BLaER1 (cell line): Measurements from ENCODE around the gene LHFPL6.

ENCODE experiments used
- H3K27ac ChIP-seq: shearing (Covaris generic); formaldehyde crosslinking; 2 replicates; pipeline ENCODE4 v1.8.1; 2022
- H3K27me3 ChIP-seq: shearing (Covaris generic); formaldehyde crosslinking; 2 replicates; pipeline ENCODE4 v1.8.1; 2022
- H3K36me3 ChIP-seq: shearing (Covaris generic); formaldehyde crosslinking; 2 replicates; pipeline ENCODE4 v1.8.1; 2022
- H3K4me1 ChIP-seq: shearing (Covaris generic); formaldehyde crosslinking; 2 replicates; pipeline ENCODE4 v1.8.1; 2022
- H3K4me2 ChIP-seq: shearing (Covaris generic); formaldehyde crosslinking; 2 replicates; pipeline ENCODE4 v1.8.1; 2022
- H3K4me3 ChIP-seq: shearing (Covaris generic); formaldehyde crosslinking; 2 replicates; pipeline ENCODE4 v1.8.1; 2022
- H3K9ac ChIP-seq: shearing (Covaris generic); formaldehyde crosslinking; 2 replicates; pipeline ENCODE4 v1.8.1; 2022
- H3K9me3 ChIP-seq: shearing (Covaris generic); formaldehyde crosslinking; 2 replicates; pipeline ENCODE4 v1.8.1; 2022
- H4K20me1 ChIP-seq: shearing (Covaris generic); formaldehyde crosslinking; 2 replicates; pipeline ENCODE4 v1.8.1; 2022
- Cebpa-rat ChIP-seq: shearing (Covaris generic); IDR thresholded peaks from 2 replicates; pipeline ENCODE4 v1.8.1; 2022

LHFPL6 gene

DNA sequence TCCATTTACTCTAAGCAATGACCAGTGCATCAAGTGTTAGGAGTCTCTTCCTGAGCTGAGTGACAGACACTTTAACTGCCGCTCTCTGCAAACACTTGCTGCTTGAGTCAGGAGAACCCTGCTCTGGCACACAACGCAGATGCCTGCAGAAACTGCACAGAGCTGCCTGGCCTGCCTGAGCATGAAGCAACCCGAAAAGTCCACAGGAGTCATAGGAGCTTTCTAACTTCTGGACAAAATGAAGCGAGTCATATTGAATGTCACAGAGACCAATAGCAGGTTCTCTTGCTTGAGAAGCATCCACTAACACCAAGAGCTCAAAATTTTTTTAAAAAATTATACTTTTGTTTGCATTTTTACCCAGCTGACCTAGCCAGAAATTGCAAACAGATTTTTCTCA lies 232.4 kb downstream of the LHFPL6 start:
- Histone ChIP-seq H3K27me3 (no peaks in the 10 kb centered on the region), H3K4me3 (no peak overlapping the region), H3K9me3 (no peaks in the 10 kb centered on the region), H3K9ac (no peak overlapping the region), H4K20me1 (no peaks in the 10 kb centered on the region), H3K4me2 (no peak overlapping the region), H3K4me1 (no peaks in the 10 kb centered on the region), H3K27ac (no peak overlapping the region), H3K36me3 (no peaks in the 10 kb centered on the region)
- TF ChIP-seq Cebpa-rat, result no peak

GRCh38 chr13:39370048-39370447 lies 232.9 kb downstream of the LHFPL6 start:
- Histone ChIP-seq H3K4me2 (no peak overlapping the region), H3K27me3 (no peaks in the 10 kb centered on the region), H3K4me3 (no peak overlapping the region), H3K36me3 (no peaks in the 10 kb centered on the region), H3K9me3 (no peaks in the 10 kb centered on the region), H3K27ac (no peak overlapping the region), H4K20me1 (no peaks in the 10 kb centered on the region), H3K4me1 (no peaks in the 10 kb centered on the region), H3K9ac (no peak overlapping the region)
- TF ChIP-seq Cebpa-rat, result no peak

- H3K36me3 ChIP-seq, result no peaks in the 10 kb centered on the region
- H3K4me1 ChIP-seq, result no peaks in the 10 kb centered on the region
- no peak overlapping the region for H3K9ac ChIP-seq
- no peak overlapping the region for H3K4me2 ChIP-seq
- no peaks in the 10 kb centered on the region for H4K20me1 ChIP-seq
- no peaks in the 10 kb centered on the region for H3K9me3 ChIP-seq
- H3K27ac ChIP-seq, result no peak overlapping the region
- no peaks in the 10 kb centered on the region for H3K27me3 ChIP-seq
- no peak overlapping the region for H3K4me3 ChIP-seq
- no peak for TF ChIP-seq Cebpa-rat
Measured at GRCh38 chr13:39369161-39369890, 233.7 kb downstream of the LHFPL6 start.

DNA sequence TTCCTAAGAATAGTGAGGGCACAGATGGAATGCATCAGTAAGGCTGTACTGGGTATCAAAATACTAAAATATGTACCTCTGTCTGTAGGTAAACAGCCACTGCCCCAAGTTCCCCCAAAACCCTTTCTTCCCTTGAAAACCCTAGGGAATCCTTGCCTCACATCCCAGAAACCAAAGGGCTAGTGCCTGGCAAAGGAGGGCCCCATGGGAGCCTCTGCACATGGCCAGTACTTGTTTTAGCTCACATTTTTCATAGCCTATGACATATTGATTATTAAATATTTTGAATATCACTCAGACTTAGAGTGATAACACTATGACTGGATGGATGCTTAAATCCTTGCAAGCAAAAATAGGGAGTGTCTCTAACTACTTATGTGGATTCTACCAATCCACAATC lies 237.1 kb downstream of the LHFPL6 start:
- no peak overlapping the region for H3K4me2 ChIP-seq
- no peaks in the 10 kb centered on the region for H4K20me1 ChIP-seq
- no peaks in the 10 kb centered on the region for H3K4me1 ChIP-seq
- no peaks in the 10 kb centered on the region for H3K27me3 ChIP-seq
- no peak overlapping the region for H3K4me3 ChIP-seq
- H3K9me3 ChIP-seq, result no peaks in the 10 kb centered on the region
- H3K36me3 ChIP-seq, result no peaks in the 10 kb centered on the region
- no peak overlapping the region for H3K27ac ChIP-seq
- no peak overlapping the region for H3K9ac ChIP-seq
- TF ChIP-seq Cebpa-rat, result no peak

DNA sequence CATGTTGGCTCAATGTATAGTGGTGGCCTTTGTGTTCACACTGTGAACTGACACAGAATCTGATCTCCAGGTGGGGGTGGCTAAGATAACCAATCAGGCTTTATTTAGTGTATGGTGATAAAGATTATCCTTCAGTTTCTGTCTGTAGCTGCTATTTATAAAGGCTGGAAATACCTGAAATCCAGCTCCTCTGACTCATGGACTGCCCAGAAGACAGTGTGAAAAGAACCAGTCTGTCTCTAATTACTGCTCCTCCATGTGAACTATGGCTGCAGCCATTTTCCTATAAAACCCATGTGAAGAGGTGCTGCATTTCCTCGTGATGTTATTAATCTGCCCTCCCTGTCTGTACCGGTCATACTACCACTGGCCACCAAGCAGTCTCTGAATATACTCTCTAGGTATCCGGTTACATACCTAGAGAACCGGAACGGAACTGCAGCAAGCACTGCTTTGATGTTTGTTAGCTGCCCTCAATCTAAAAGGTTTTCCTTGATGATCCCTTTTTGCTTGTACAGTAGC lies 238.0 kb downstream of the LHFPL6 start:
- TF ChIP-seq Cebpa-rat, result no peak
- no peaks in the 10 kb centered on the region for H3K4me1 ChIP-seq
- no peak overlapping the region for H3K27ac ChIP-seq
- no peaks in the 10 kb centered on the region for H4K20me1 ChIP-seq
- H3K36me3 ChIP-seq, result no peaks in the 10 kb centered on the region
- H3K9ac ChIP-seq, result no peak overlapping the region
- H3K4me3 ChIP-seq, result no peak overlapping the region
- H3K9me3 ChIP-seq, result no peaks in the 10 kb centered on the region
- no peak overlapping the region for H3K4me2 ChIP-seq
- no peaks in the 10 kb centered on the region for H3K27me3 ChIP-seq

DNA sequence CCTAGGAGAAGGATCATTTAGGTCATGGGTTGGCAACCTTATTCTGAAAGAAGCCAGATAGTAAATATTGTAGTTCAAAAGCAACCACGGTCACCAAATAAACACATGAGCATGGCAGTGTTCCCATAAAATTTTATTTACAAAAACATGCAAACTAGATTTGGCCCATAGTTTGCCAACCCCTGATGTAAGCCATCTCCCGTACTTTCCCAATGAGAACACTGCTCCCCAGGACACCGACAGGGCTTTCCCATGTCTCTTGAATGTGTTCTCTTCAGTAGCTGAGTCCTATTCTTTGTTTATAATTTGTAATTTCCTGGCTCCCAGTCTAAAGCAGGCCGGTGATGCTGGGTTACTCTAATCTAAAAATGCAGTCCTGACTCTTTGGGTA lies 239.6 kb downstream of the LHFPL6 start:
- Histone ChIP-seq H3K9ac (no peak overlapping the region), H3K4me2 (no peak overlapping the region), H4K20me1 (no peaks in the 10 kb centered on the region), H3K9me3 (no peaks in the 10 kb centered on the region), H3K4me3 (no peak overlapping the region), H3K4me1 (no peaks in the 10 kb centered on the region), H3K36me3 (no peaks in the 10 kb centered on the region), H3K27ac (no peak overlapping the region), H3K27me3 (no peaks in the 10 kb centered on the region)
- no peak for TF ChIP-seq Cebpa-rat

DNA sequence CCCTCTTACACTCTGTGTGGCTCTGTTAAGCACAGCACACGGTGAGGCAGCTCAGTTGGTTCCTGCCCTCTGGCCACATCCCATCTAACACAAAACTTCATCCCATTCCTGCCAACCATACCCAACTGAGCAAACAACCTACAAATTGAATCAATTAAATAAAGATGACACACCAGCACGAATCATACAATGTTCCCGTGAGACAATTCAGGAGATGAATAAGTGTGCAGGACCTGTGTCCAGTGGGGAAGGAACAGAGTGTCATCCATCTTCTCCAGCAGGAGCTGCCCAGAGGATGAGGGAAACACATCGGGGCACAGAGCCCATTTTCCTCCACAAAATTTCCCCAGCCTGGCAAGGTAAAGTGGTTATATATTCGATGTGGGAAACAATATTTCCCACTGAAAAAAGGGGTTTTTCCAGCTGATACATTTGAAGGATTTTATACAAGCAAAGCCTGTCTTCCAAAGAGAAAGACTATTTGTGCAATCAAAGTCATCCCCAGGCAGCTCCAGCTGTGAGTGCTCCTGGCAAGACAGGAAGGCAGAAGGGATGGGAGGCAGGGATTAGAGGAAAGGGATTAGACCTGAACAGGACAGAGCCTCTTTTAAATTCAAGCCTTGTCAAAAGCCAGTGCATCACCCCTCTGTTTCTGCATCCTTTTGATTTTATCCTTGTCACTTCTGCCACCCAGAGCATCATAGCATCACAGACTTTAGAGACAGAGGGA lies 240.2 kb downstream of the LHFPL6 start:
- no peaks in the 10 kb centered on the region for H3K36me3 ChIP-seq
- H3K9ac ChIP-seq, result no peak overlapping the region
- no peak overlapping the region for H3K4me3 ChIP-seq
- no peaks in the 10 kb centered on the region for H3K4me1 ChIP-seq
- H3K4me2 ChIP-seq, result no peak overlapping the region
- H3K27ac ChIP-seq, result no peak overlapping the region
- no peaks in the 10 kb centered on the region for H4K20me1 ChIP-seq
- no peaks in the 10 kb centered on the region for H3K27me3 ChIP-seq
- TF ChIP-seq Cebpa-rat, result no peak
- H3K9me3 ChIP-seq, result no peaks in the 10 kb centered on the region

GRCh38 chr13:39353988-39354387 lies 249.0 kb downstream of the LHFPL6 start:
- no peak for TF ChIP-seq Cebpa-rat
- H3K27ac ChIP-seq, result no peak overlapping the region
- H3K4me3 ChIP-seq, result no peak overlapping the region
- no peaks in the 10 kb centered on the region for H4K20me1 ChIP-seq
- no peaks in the 10 kb centered on the region for H3K27me3 ChIP-seq
- no peaks in the 10 kb centered on the region for H3K9me3 ChIP-seq
- no peak overlapping the region for H3K4me2 ChIP-seq
- H3K36me3 ChIP-seq, result no peaks in the 10 kb centered on the region
- H3K4me1 ChIP-seq, result no peaks in the 10 kb centered on the region
- no peak overlapping the region for H3K9ac ChIP-seq

DNA sequence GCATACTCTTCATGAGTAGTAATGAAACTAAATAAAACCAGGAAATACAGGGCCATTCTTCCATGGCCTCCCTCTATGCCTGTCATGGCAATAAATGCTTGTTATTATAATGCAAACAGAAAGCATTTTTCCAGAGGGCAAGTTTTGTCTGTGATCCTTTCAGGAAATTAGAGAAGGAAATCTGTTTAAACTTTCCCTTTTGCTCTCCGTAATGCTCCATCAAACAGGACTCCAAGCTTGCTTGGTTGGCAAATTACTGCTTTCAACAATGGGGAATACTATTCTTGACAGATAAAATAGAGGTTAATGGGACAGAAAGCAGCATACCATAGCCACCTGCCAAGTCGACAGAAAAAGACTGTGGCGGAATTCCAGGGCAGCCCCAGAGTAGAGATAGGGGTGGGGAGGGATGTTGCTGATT lies 252.5 kb downstream of the LHFPL6 start:
- Histone ChIP-seq H3K27ac (no peak overlapping the region), H3K9me3 (no peaks in the 10 kb centered on the region), H3K4me2 (no peak overlapping the region), H3K4me1 (peaks cover 5% of the 10 kb centered on the region; the same call in 1 of the 2 replicates), H3K9ac (no peak overlapping the region), H3K36me3 (no peaks in the 10 kb centered on the region), H3K27me3 (no peaks in the 10 kb centered on the region), H3K4me3 (no peak overlapping the region), H4K20me1 (no peaks in the 10 kb centered on the region)
- TF ChIP-seq Cebpa-rat, result no peak

DNA sequence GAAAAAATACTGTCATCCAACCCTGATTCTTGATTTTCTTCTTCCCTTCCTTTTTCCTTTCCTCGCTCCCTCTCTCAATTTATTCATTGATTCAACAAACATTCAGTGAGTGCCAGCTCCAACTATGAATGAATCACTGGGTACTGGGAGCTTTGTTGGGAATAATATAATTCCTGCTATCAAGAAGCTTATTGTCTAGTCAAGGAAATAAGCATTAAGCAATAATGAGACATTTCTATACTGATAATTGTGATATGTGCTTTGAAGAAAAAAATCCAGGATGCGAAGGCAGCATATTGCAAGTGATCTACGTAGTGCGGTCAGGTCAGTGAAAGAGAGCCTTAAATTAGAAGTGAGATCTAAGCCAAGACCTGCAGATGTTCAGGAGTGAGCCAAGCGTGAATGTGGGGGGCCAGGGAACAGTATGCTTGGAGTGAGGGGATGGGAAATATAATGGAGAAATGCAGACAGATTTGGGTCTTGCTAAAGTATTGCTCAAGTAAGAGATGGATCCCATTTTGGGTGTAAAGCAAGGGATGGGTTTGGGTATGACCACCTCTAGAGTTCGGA lies 253.5 kb downstream of the LHFPL6 start:
- no peak overlapping the region for H3K4me2 ChIP-seq
- no peak overlapping the region for H3K9ac ChIP-seq
- H3K4me1 ChIP-seq, result peaks cover 7% of the 10 kb centered on the region; the same call in 1 of the 2 replicates
- no peak overlapping the region for H3K27ac ChIP-seq
- no peak for TF ChIP-seq Cebpa-rat
- no peaks in the 10 kb centered on the region for H3K27me3 ChIP-seq
- H4K20me1 ChIP-seq, result no peaks in the 10 kb centered on the region
- no peaks in the 10 kb centered on the region for H3K9me3 ChIP-seq
- H3K4me3 ChIP-seq, result no peak overlapping the region
- no peaks in the 10 kb centered on the region for H3K36me3 ChIP-seq
